Suprapubic skin (tissue), 3 donors: Measurements from ENCODE around the gene TIGIT.

Experiments
- EP300 ChIP-seq: sonication (generic); formaldehyde crosslinking; IDR thresholded peaks from one replicate; pipeline ENCODE4 v1.6.1; 2017; ENCODE audit warnings: antibody characterized with exemption
- POLR2A ChIP-seq, 2 donors: fragments of 450-650 bp; IDR thresholded peaks; one replicate each; pipeline ENCODE4 v1.6.1; 2017; ENCODE audit warnings: antibody characterized with exemption in 2 of 2, mild to moderate bottlenecking in 2 of 2, moderate library complexity in 2 of 2
- TF ChIP-seq, protein P1 (sequence below), 2 donors: fragments of 200-600 bp in 1 of 2; fragments of 450-650 bp in 1 of 2; sonication (generic) in 1 of 2; IDR thresholded peaks; one replicate each; pipeline ENCODE4 v1.5.1; 2016 to 2019; ENCODE audit warnings: antibody characterized with exemption in 2 of 2, mild to moderate bottlenecking in 1 of 2, moderate library complexity in 1 of 2

DNA sequence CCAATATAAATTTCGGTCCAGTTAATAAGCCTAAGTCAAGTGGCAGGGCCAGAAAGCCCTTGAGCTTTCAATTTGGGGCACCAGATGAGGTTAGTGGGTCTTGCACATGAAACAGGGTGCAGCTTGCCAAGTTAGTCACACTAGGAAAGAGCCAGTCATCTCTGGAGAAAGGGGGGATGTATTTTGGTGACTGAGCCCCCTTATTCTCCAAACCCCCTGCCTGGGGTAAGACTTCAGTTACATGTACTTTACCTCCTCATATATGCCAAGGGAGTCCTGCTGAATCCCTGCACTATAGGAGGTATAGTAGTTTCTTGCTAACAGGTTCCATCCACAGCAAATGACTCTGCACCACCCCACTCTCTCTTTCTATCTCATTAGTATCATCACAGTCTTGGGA is 62.7 kb downstream of the TIGIT start:
- TF ChIP-seq, protein P1, sequence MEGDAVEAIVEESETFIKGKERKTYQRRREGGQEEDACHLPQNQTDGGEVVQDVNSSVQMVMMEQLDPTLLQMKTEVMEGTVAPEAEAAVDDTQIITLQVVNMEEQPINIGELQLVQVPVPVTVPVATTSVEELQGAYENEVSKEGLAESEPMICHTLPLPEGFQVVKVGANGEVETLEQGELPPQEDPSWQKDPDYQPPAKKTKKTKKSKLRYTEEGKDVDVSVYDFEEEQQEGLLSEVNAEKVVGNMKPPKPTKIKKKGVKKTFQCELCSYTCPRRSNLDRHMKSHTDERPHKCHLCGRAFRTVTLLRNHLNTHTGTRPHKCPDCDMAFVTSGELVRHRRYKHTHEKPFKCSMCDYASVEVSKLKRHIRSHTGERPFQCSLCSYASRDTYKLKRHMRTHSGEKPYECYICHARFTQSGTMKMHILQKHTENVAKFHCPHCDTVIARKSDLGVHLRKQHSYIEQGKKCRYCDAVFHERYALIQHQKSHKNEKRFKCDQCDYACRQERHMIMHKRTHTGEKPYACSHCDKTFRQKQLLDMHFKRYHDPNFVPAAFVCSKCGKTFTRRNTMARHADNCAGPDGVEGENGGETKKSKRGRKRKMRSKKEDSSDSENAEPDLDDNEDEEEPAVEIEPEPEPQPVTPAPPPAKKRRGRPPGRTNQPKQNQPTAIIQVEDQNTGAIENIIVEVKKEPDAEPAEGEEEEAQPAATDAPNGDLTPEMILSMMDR (IDR thresholded peaks at IDR 0.05) = no peak
- TF ChIP-seq EP300 = no peak
- no peak for TF ChIP-seq POLR2A (IDR thresholded peaks at IDR 0.05)
